GM23338 (cell line): Measurements from ENCODE around the gene BRSK2. TPM values are rescaled to one million over a fixed set of nuclear protein-coding genes. Genes with fewer than 3 reads are reported as not detected.

Experiments
- ATAC-seq: fragments of 200-7000 bp; cut with Tn5 transposase; 3 replicates; pipeline ENCODE4 v1.9.1; 2020
- DNase-seq: peaks from one replicate; pipeline ENCODE4 v3.0.0-alpha.2; 2015; ENCODE audit warnings: low spot score
- H2AFZ ChIP-seq: fragments of 200-600 bp; sonication (generic); 2 replicates; pipeline ENCODE4 v1.8.0; 2016; ENCODE audit warnings: antibody characterized with exemption, mild to moderate bottlenecking, moderate library complexity
- H3F3A ChIP-seq: fragments of 200-600 bp; sonication (generic); replicated peaks from 2 replicates; pipeline ENCODE4 v1.8.0; 2017; ENCODE audit warnings: antibody characterized with exemption, mixed run types, low read depth
- H3K27ac ChIP-seq: fragments of 200-600 bp; sonication (generic); 2 replicates; pipeline ENCODE4 v1.6.1; 2016; ENCODE audit warnings: low read depth
- H3K27me3 ChIP-seq: fragments of 200-600 bp; sonication (generic); 2 replicates; pipeline ENCODE4 v1.8.0; 2016; ENCODE audit warnings: mild to moderate bottlenecking, mixed run types, moderate library complexity; ENCODE audit not compliant: insufficient read depth
- H3K36me3 ChIP-seq: fragments of 200-600 bp; sonication (generic); 2 replicates; pipeline ENCODE4 v1.8.0; 2016; ENCODE audit warnings: mild to moderate bottlenecking; ENCODE audit not compliant: insufficient read depth
- H3K4me1 ChIP-seq: fragments of 200-600 bp; sonication (generic); 2 replicates; pipeline ENCODE4 v1.8.0; 2016; ENCODE audit warnings: mild to moderate bottlenecking, moderate library complexity; ENCODE audit not compliant: insufficient read depth
- H3K4me2 ChIP-seq: fragments of 200-600 bp; sonication (generic); 2 replicates; pipeline ENCODE4 v1.7.1; 2017; ENCODE audit warnings: mixed run types
- H3K4me3 ChIP-seq: fragments of 200-600 bp; sonication (generic); 2 replicates; pipeline ENCODE4 v1.6.1; 2016; ENCODE audit warnings: mixed run types
- H3K79me2 ChIP-seq: fragments of 200-600 bp; sonication (generic); replicated peaks from 2 replicates; pipeline ENCODE4 v1.8.0; 2017; ENCODE audit warnings: mild to moderate bottlenecking; ENCODE audit not compliant: insufficient read depth
- H3K9me2 ChIP-seq: fragments of 200-600 bp; sonication (generic); 2 replicates; pipeline ENCODE4 v1.8.0; 2017; ENCODE audit not compliant: insufficient read depth
- H4K20me1 ChIP-seq: fragments of 200-600 bp; sonication (generic); replicated peaks from 2 replicates; pipeline ENCODE4 v1.8.0; 2017; ENCODE audit warnings: mild to moderate bottlenecking; ENCODE audit not compliant: insufficient read depth
- H3K27ac Mint-ChIP-seq: 2 replicates; pipeline ENCODE4 v1.8.0; 2020; ENCODE audit warnings: inconsistent platforms, mild to moderate bottlenecking, moderate library complexity, mixed read lengths
- H3K27me3 Mint-ChIP-seq: 3 replicates; pipeline ENCODE4 v1.8.0; 2022; ENCODE audit warnings: low read depth, mild to moderate bottlenecking, moderate library complexity, mixed read lengths, inconsistent platforms; ENCODE audit not compliant: insufficient read depth, poor library complexity
- H3K36me3 Mint-ChIP-seq: 3 replicates; pipeline ENCODE4 v1.8.0; 2021; ENCODE audit warnings: low read depth, mild to moderate bottlenecking, inconsistent platforms, moderate library complexity, mixed read lengths
- H3K4me1 Mint-ChIP-seq: 3 replicates; pipeline ENCODE4 v1.8.0; 2020; ENCODE audit warnings: mild to moderate bottlenecking, inconsistent platforms, mixed read lengths
- H3K4me3 Mint-ChIP-seq: 3 replicates; pipeline ENCODE4 v1.8.0; 2021; ENCODE audit warnings: moderate library complexity, mild to moderate bottlenecking, inconsistent platforms, mixed read lengths
- H3K9me3 Mint-ChIP-seq: 3 replicates; pipeline ENCODE4 v1.8.0; 2020; ENCODE audit warnings: moderate library complexity, mild to moderate bottlenecking, inconsistent platforms, mixed read lengths
- ZNF462 ChIP-seq: fragments of 250-450 bp; sonication (Bioruptor Pico); IDR thresholded peaks from 2 replicates; pipeline ENCODE4 v1.5.0; 2020; ENCODE audit warnings: mild to moderate bottlenecking, moderate library complexity
- polyA plus RNA-seq: library from polyadenylated mRNA; unstranded; fragments of >200 nt; fragmentation: Nextera tagmentation; extraction: Ambion mirVana; gene quantifications from 2 replicates; pipeline ENCODE4 v1.2.1, GENCODE V29; 2016
- total RNA-seq: library from RNA; depleted of rRNA; stranded (reverse); fragments of >200 nt; shearing (Covaris generic); gene quantifications from 2 replicates; pipeline ENCODE4 v1.2.3, GENCODE V29; 2014
- TF ChIP-seq, protein P1 (sequence below): IDR thresholded peaks from 2 replicates; pipeline ENCODE4 v1.6.1; 2016; ENCODE audit warnings: antibody characterized with exemption

Gene BRSK2
- total and polyA plus RNA-seq, 2 experiments from 2014 or later: 7.2 to 20.3 TPM

- TF ChIP-seq ZNF462 (CRISPR knock-in tag): no peak
Observed at GRCh38 chr11:1484695-1485503, 95.2 kb downstream of the BRSK2 start (continued).

DNA sequence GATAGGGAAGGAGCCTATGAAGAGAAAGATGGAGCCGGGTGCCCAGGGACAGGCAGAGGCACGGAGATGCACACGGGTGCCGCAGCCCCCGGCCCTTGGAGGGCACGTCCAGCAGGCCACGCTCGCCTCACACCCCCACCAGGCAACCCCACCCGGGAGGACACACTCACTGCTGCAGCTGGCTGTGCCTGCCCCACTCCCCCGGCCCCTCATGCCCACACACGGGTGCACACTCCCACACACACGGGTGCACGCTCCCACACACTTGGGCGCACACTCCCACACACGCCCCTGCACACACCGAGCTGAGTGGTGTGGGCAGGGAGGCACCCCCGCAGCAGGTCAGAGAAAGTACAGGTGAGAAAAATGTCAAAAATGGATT is 95.8 kb downstream of the BRSK2 start:
- Histone ChIP-seq H3K9me2 (no peaks in the 10 kb centered on the region), H3F3A (no peaks in the 10 kb centered on the region), H3K4me2 (no peak overlapping the region), H3K79me2 (peaks cover 3% of the 10 kb centered on the region), H3K27ac (0 out of 2 replicates have a peak overlapping the region, but pooled peaks have one; percentile 19), H3K4me3 (no peak overlapping the region), H3K27me3 (no peaks in the 10 kb centered on the region), H4K20me1 (no peaks in the 10 kb centered on the region; the same call in 1 of the 2 replicates), H3K36me3 (no peaks in the 10 kb centered on the region), H3K4me1 (no peaks in the 10 kb centered on the region), H2AFZ (no peak overlapping the region)
- TF ChIP-seq, protein P1, sequence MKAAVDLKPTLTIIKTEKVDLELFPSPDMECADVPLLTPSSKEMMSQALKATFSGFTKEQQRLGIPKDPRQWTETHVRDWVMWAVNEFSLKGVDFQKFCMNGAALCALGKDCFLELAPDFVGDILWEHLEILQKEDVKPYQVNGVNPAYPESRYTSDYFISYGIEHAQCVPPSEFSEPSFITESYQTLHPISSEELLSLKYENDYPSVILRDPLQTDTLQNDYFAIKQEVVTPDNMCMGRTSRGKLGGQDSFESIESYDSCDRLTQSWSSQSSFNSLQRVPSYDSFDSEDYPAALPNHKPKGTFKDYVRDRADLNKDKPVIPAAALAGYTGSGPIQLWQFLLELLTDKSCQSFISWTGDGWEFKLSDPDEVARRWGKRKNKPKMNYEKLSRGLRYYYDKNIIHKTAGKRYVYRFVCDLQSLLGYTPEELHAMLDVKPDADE: no peak
- H3K27me3 Mint-ChIP-seq: peaks cover 12% of the 10 kb centered on the region
- no peaks in the 10 kb centered on the region for H3K36me3 Mint-ChIP-seq
- H3K27ac Mint-ChIP-seq: no peak overlapping the region
- no peak overlapping the region for H3K4me3 Mint-ChIP-seq
- H3K9me3 Mint-ChIP-seq: no peaks in the 10 kb centered on the region; the same call in 2 of the 3 replicates
- peaks cover 8% of the 10 kb centered on the region; the same call in 2 of the 3 replicates for H3K4me1 Mint-ChIP-seq
- ATAC-seq (no peak), DNase-seq (no peak)
